Peyer's patch (tissue), 4 donors: Measurements from ENCODE around the gene BICC1. TPM values are rescaled to one million over a fixed set of nuclear protein-coding genes. Genes with fewer than 3 reads are reported as not detected.

ENCODE experiments used
- DNase-seq, 3 donors: peaks; one replicate each; pipeline ENCODE4 v3.0.0-alpha.2; 2017 to 2019
- H3K27ac ChIP-seq, 4 donors: fragments of 200-600 bp; sonication (generic); one replicate each; pipeline ENCODE4 v1.5.1; 2016 to 2019
- H3K27me3 ChIP-seq, 2 donors: fragments of 200-600 bp; sonication (generic); one replicate each; pipeline ENCODE4 v1.5.1; 2019
- H3K36me3 ChIP-seq, 3 donors: fragments of 200-600 bp; sonication (generic); one replicate each; pipeline ENCODE4 v1.5.1; 2016 to 2019
- H3K4me1 ChIP-seq, 4 donors: fragments of 200-600 bp; sonication (generic); one replicate each; pipeline ENCODE4 v1.5.1; 2016 to 2019
- H3K4me3 ChIP-seq, 4 donors: fragments of 200-600 bp; sonication (generic); 1 replicate in 3 of 4; 2 replicates in 1 of 4; pipeline ENCODE4 v1.5.1; 2016 to 2019; ENCODE audit warnings: mild to moderate bottlenecking in 1 of 4
- H3K9me3 ChIP-seq, 4 donors: fragments of 200-600 bp; sonication (generic); one replicate each; pipeline ENCODE4 v1.5.1; 2016 to 2019; ENCODE audit warnings: mild to moderate bottlenecking in 1 of 4
- CTCF ChIP-seq, 6 experiments: fragments of 450-650 bp in 4 of 6; fragments of 200-600 bp in 2 of 6; sonication (generic) in 1 of 6; IDR thresholded peaks; one replicate each; pipeline ENCODE4 v1.5.1; 2017 to 2019; ENCODE audit warnings: antibody characterized with exemption in 6 of 6, mild to moderate bottlenecking in 3 of 6, moderate library complexity in 1 of 6
- POLR2A ChIP-seq, 2 donors: fragments of 450-650 bp; IDR thresholded peaks; one replicate each; pipeline ENCODE4 v1.5.1; 2017; ENCODE audit warnings: antibody characterized with exemption in 2 of 2, mild to moderate bottlenecking in 2 of 2, moderate library complexity in 2 of 2
- total RNA-seq, 4 donors: library from RNA; depleted of rRNA; stranded (reverse); fragments of >200 nt; gene quantifications; one replicate each; pipeline ENCODE4 v1.1.0, GENCODE V29; 2016

The BICC1 gene
- total RNA-seq, 4 donors from 2014 or later, result 1.1 to 19.0 (median 2.6) TPM

GRCh38 chr10:58842860-58843376 lies 330.2 kb downstream of the BICC1 start:
- DNase-seq, result no peak
- no peaks in the 10 kb centered on the region for H3K27me3 ChIP-seq
- H3K4me3 ChIP-seq, result no peak overlapping the region
- H3K9me3 ChIP-seq, result no peaks in the 10 kb centered on the region
- no peaks in the 10 kb centered on the region for H3K36me3 ChIP-seq
- no peak for TF ChIP-seq CTCF (IDR thresholded peaks at IDR 0.05)
- TF ChIP-seq POLR2A (IDR thresholded peaks at IDR 0.05), result no peak
- H3K4me1 ChIP-seq, result no peaks in the 10 kb centered on the region
- H3K27ac ChIP-seq, result no peak overlapping the region

- H3K27ac ChIP-seq, result no peak overlapping the region
- H3K4me1 ChIP-seq, result no peaks in the 10 kb centered on the region
- no peaks in the 10 kb centered on the region for H3K9me3 ChIP-seq
- DNase-seq, result no peak
- no peak for TF ChIP-seq CTCF (IDR thresholded peaks at IDR 0.05)
- TF ChIP-seq POLR2A (IDR thresholded peaks at IDR 0.05), result no peak
- H3K27me3 ChIP-seq, result no peaks in the 10 kb centered on the region
- H3K4me3 ChIP-seq, result no peak overlapping the region
- H3K36me3 ChIP-seq, result no peaks in the 10 kb centered on the region
Measured at GRCh38 chr10:58843760-58844159, 331.1 kb downstream of the BICC1 start.

GRCh38 chr10:58844680-58845079 lies 332.0 kb downstream of the BICC1 start:
- TF ChIP-seq POLR2A (IDR thresholded peaks at IDR 0.05) (no peak), CTCF (IDR thresholded peaks at IDR 0.05) (no peak)
- H3K36me3 ChIP-seq, result no peaks in the 10 kb centered on the region
- no peaks in the 10 kb centered on the region for H3K9me3 ChIP-seq
- no peak overlapping the region for H3K4me3 ChIP-seq
- DNase-seq, result no peak
- no peaks in the 10 kb centered on the region for H3K4me1 ChIP-seq
- H3K27ac ChIP-seq, result no peak overlapping the region
- no peaks in the 10 kb centered on the region for H3K27me3 ChIP-seq

- Histone ChIP-seq H3K27ac (no peak overlapping the region), H3K4me3 (no peak overlapping the region), H3K36me3 (no peaks in the 10 kb centered on the region), H3K4me1 (no peaks in the 10 kb centered on the region), H3K9me3 (no peaks in the 10 kb centered on the region), H3K27me3 (no peaks in the 10 kb centered on the region)
- DNase-seq, result no peak
- TF ChIP-seq CTCF (IDR thresholded peaks at IDR 0.05), result no peak
- no peak for TF ChIP-seq POLR2A (IDR thresholded peaks at IDR 0.05)
Measured at GRCh38 chr10:58846856-58847255, 334.2 kb downstream of the BICC1 start.

GRCh38 chr10:58851606-58852005 lies 338.9 kb downstream of the BICC1 start:
- no peak for TF ChIP-seq POLR2A (IDR thresholded peaks at IDR 0.05)
- no peak for TF ChIP-seq CTCF (IDR thresholded peaks at IDR 0.05)
- DNase-seq, result no peak
- H3K4me3 ChIP-seq, result no peak overlapping the region
- no peak overlapping the region for H3K27ac ChIP-seq
- H3K4me1 ChIP-seq, result no peaks in the 10 kb centered on the region
- H3K9me3 ChIP-seq, result no peaks in the 10 kb centered on the region
- no peaks in the 10 kb centered on the region for H3K27me3 ChIP-seq
- no peaks in the 10 kb centered on the region for H3K36me3 ChIP-seq

- no peaks in the 10 kb centered on the region for H3K27me3 ChIP-seq
- DNase-seq, result no peak
- H3K4me1 ChIP-seq, result no peaks in the 10 kb centered on the region
- H3K36me3 ChIP-seq, result no peaks in the 10 kb centered on the region
- no peaks in the 10 kb centered on the region for H3K9me3 ChIP-seq
- H3K27ac ChIP-seq, result no peak overlapping the region
- no peak overlapping the region for H3K4me3 ChIP-seq
- TF ChIP-seq POLR2A (IDR thresholded peaks at IDR 0.05), result no peak
- no peak for TF ChIP-seq CTCF (IDR thresholded peaks at IDR 0.05)
Measured at GRCh38 chr10:58853668-58854067, 341.0 kb downstream of the BICC1 start.
